ENCODE results near the gene TIMP2.
"Not testable (repeated sequence)": the region's sequence is repeated elsewhere in the genome, so short reads cannot be mapped to it uniquely, and the experiment has no call there.

The TIMP2 gene

DNA sequence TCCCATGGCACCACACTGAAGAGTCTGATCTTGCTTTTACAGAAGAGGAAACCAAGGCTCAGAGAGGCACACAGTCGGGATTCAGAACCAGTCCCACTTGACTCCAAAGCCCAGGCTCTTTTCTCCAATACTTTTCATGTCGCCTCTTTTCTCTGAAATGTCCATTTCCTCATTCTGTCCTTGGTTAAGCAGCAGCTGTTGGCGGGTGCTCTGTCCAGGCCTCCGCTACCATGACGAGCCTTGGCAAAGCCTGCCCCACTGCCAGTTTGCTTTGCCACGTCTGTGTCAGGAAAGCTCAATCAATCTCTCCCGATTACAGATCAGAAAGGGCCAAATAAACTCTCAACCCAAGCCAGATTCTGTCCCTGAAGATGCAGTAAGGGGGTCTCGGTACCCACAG is 13.1 kb downstream of the TIMP2 start:
- Histone ChIP-seq H3K27me3 (ENCODE audit: control insufficient read depth, insufficient read depth, low read length) (no peaks in the 10 kb centered on the region), H3K4me3 (ENCODE audit: low read length) (no peak overlapping the region), H3K4me1 (ENCODE audit: control insufficient read depth, insufficient read depth, low read length) (peaks cover 26% of the 10 kb centered on the region), H3K36me3 (ENCODE audit: insufficient read depth, low read length) (peaks cover 7% of the 10 kb centered on the region), H3K4me2 (ENCODE audit: low read length) (no peak overlapping the region), H3K9ac (ENCODE audit: low read depth, low read length) (no peak overlapping the region), H3K9me3 (replicated peaks; ENCODE audit: low read length) (no peaks in the 10 kb centered on the region)

GRCh38 chr17:78911543-78911942 is 13.6 kb downstream of the TIMP2 start:
- H3K4me3 ChIP-seq (ENCODE audit: low read length); H3K27me3 ChIP-seq (ENCODE audit: control insufficient read depth, insufficient read depth, low read length); H3K9ac ChIP-seq (ENCODE audit: low read depth, low read length); H3K4me2 ChIP-seq (ENCODE audit: low read length); H3K36me3 ChIP-seq (ENCODE audit: insufficient read depth, low read length); H3K9me3 ChIP-seq (replicated peaks; ENCODE audit: low read length): not testable (repeated sequence)
- peaks cover 22% of the 10 kb centered on the region for H3K4me1 ChIP-seq (ENCODE audit: control insufficient read depth, insufficient read depth, low read length)

- Histone ChIP-seq H3K4me2 (ENCODE audit: low read length) (no peak overlapping the region), H3K36me3 (ENCODE audit: insufficient read depth, low read length) (peaks cover 7% of the 10 kb centered on the region), H3K9me3 (replicated peaks; ENCODE audit: low read length) (no peaks in the 10 kb centered on the region), H3K9ac (ENCODE audit: low read depth, low read length) (no peak overlapping the region), H3K27me3 (ENCODE audit: control insufficient read depth, insufficient read depth, low read length) (no peaks in the 10 kb centered on the region), H3K4me1 (ENCODE audit: control insufficient read depth, insufficient read depth, low read length) (peaks cover 13% of the 10 kb centered on the region), H3K4me3 (ENCODE audit: low read length) (no peak overlapping the region)
Observed at GRCh38 chr17:78910497-78911284, 14.5 kb downstream of the TIMP2 start.

DNA sequence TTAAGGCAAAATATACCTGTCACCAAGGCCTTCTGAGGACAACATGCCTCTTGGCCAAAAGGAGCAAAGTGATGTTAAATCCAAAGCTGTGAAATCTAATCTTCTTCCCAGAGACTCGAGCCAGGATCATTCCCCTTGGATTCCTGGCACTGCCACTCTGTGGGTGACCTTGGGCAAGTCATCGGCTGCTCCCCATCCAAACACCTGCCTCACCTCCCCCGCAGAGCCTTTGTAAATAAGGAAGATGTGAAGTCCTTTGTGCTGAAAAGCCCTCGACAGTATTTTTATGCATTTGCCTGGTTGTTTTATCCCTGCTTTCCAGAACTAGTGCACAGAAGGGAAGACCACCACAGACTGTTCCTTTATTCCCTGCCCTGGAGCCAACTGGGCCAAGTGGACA is 16.8 kb downstream of the TIMP2 start:
- H3K36me3 ChIP-seq (ENCODE audit: insufficient read depth, low read length): peaks cover 18% of the 10 kb centered on the region

GRCh38 chr17:78905541-78905940 is 19.6 kb downstream of the TIMP2 start:
- peaks cover 11% of the 10 kb centered on the region for H3K4me1 ChIP-seq (ENCODE audit: control insufficient read depth, insufficient read depth, low read length)
- no peak overlapping the region for H3K9ac ChIP-seq (ENCODE audit: low read depth, low read length)

More for the DNA sequence above, 16.8 kb downstream of the TIMP2 start:
- Histone ChIP-seq H3K9me3 (replicated peaks; ENCODE audit: low read length) (no peaks in the 10 kb centered on the region), H3K4me1 (ENCODE audit: control insufficient read depth, insufficient read depth, low read length) (peaks cover 10% of the 10 kb centered on the region), H3K9ac (ENCODE audit: low read depth, low read length) (no peak overlapping the region), H3K4me2 (ENCODE audit: low read length) (no peak overlapping the region), H3K27me3 (ENCODE audit: control insufficient read depth, insufficient read depth, low read length) (no peaks in the 10 kb centered on the region), H3K4me3 (ENCODE audit: low read length) (no peak overlapping the region)

GRCh38 chr17:78905116-78905515 is 20.1 kb downstream of the TIMP2 start:
- peaks cover 11% of the 10 kb centered on the region for H3K4me1 ChIP-seq (ENCODE audit: control insufficient read depth, insufficient read depth, low read length)
- H3K27me3 ChIP-seq (ENCODE audit: control insufficient read depth, insufficient read depth, low read length): no peaks in the 10 kb centered on the region
- H3K9me3 ChIP-seq (replicated peaks; ENCODE audit: low read length): no peaks in the 10 kb centered on the region
- peaks cover 32% of the 10 kb centered on the region for H3K36me3 ChIP-seq (ENCODE audit: insufficient read depth, low read length)
- no peak overlapping the region for H3K4me2 ChIP-seq (ENCODE audit: low read length)
- no peak overlapping the region for H3K9ac ChIP-seq (ENCODE audit: low read depth, low read length)
- H3K4me3 ChIP-seq (ENCODE audit: low read length): no peak overlapping the region

More at GRCh38 chr17:78905541-78905940, 19.6 kb downstream of the TIMP2 start:
- Histone ChIP-seq H3K4me2 (ENCODE audit: low read length) (no peak overlapping the region), H3K36me3 (ENCODE audit: insufficient read depth, low read length) (peaks cover 31% of the 10 kb centered on the region), H3K4me3 (ENCODE audit: low read length) (no peak overlapping the region), H3K27me3 (ENCODE audit: control insufficient read depth, insufficient read depth, low read length) (no peaks in the 10 kb centered on the region), H3K9me3 (replicated peaks; ENCODE audit: low read length) (no peaks in the 10 kb centered on the region)

- Histone ChIP-seq H3K36me3 (ENCODE audit: insufficient read depth, low read length) (peaks cover 32% of the 10 kb centered on the region), H3K27me3 (ENCODE audit: control insufficient read depth, insufficient read depth, low read length) (no peaks in the 10 kb centered on the region), H3K4me2 (ENCODE audit: low read length) (no peak overlapping the region), H3K4me1 (ENCODE audit: control insufficient read depth, insufficient read depth, low read length) (peaks cover 16% of the 10 kb centered on the region), H3K4me3 (ENCODE audit: low read length) (no peak overlapping the region), H3K9ac (ENCODE audit: low read depth, low read length) (no peak overlapping the region), H3K9me3 (replicated peaks; ENCODE audit: low read length) (no peaks in the 10 kb centered on the region)
Observed at GRCh38 chr17:78904371-78904770, 20.8 kb downstream of the TIMP2 start.

DNA sequence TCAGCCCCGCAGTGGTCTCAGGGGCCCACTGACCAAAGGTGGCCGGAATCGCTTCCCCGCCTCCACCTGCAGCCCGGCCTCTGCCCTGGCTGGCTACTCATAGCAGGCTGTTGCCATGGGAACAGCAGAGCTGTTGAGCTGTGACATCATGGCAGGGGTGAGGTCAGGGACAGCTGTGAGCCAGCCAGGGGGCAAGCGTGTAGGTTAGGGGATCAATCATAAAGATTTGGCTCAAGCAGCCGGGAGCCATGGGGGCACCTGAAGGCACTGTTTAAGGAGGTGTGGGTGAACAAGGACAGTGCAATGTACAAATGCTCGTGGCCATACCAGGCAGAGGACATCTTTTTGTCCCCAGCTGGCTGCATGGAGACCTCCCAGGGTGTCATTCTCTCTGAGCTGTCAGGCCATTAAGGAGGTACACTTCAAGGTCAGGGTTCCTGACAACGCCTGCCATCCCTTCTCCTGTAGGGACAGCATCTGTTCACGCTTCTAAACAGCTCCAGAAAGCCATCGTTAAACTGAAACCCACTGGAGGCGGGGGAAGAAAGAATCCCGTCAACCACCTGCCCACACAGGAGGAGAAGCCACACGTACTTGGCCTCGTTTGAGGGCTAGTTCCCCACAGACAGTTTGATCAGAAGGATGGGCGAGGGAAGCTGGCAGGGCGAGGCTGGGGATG is 21.9 kb downstream of the TIMP2 start, which contains the start of gene CEP295NL:
CEP295NL (minus strand) TSS at position 101 of the 679 bp plus-strand sequence. CDS start 1,373 bp downstream, outside the sequence.
- Histone ChIP-seq H3K4me2 (ENCODE audit: low read length) (no peak within 1 kb of the TSS), H3K9ac (ENCODE audit: low read depth, low read length) (no peak within 1 kb of the TSS), H3K36me3 (ENCODE audit: insufficient read depth, low read length) (peaks cover 32% of the 10 kb centered on the region), H3K27me3 (ENCODE audit: control insufficient read depth, insufficient read depth, low read length) (no peaks in the 10 kb centered on the region), H3K9me3 (replicated peaks; ENCODE audit: low read length) (no peaks in the 10 kb centered on the region), H3K4me1 (ENCODE audit: control insufficient read depth, insufficient read depth, low read length) (peaks cover 21% of the 10 kb centered on the region), H3K4me3 (ENCODE audit: low read length) (no peak within 1 kb of the TSS)

DNA sequence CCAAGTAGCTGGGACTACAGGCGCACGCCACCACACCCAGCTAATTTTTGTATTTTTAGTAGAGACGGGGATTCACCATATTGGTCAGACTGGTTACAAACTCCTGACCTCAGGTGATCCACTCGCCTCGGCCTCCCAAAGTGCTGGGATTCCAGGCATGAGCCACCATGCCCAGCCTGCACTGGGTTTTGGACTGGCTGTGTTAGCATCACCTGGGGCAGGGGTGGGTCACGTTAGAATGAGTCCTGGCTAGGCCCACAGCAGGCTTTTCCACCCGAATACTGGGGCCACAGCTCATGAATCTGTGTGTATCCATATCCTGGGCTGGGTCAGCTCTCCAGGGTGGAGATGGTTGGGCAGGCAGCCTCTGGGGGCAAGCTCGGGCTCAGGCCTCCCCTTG is 23.0 kb downstream of the TIMP2 start:
- not testable (repeated sequence) for H3K27me3 ChIP-seq (ENCODE audit: control insufficient read depth, insufficient read depth, low read length); H3K9me3 ChIP-seq (replicated peaks; ENCODE audit: low read length); H3K9ac ChIP-seq (ENCODE audit: low read depth, low read length); H3K4me2 ChIP-seq (ENCODE audit: low read length); H3K4me3 ChIP-seq (ENCODE audit: low read length)
- Histone ChIP-seq H3K36me3 (ENCODE audit: insufficient read depth, low read length) (peaks cover 39% of the 10 kb centered on the region), H3K4me1 (ENCODE audit: control insufficient read depth, insufficient read depth, low read length) (peaks cover 30% of the 10 kb centered on the region)

GRCh38 chr17:78901806-78902205 is 23.4 kb downstream of the TIMP2 start:
- Histone ChIP-seq H3K4me2 (ENCODE audit: low read length) (no peak overlapping the region), H3K9me3 (replicated peaks; ENCODE audit: low read length) (no peaks in the 10 kb centered on the region), H3K36me3 (ENCODE audit: insufficient read depth, low read length) (peaks cover 40% of the 10 kb centered on the region), H3K9ac (ENCODE audit: low read depth, low read length) (no peak overlapping the region), H3K4me1 (ENCODE audit: control insufficient read depth, insufficient read depth, low read length) (peaks cover 32% of the 10 kb centered on the region), H3K4me3 (ENCODE audit: low read length) (no peak overlapping the region), H3K27me3 (ENCODE audit: control insufficient read depth, insufficient read depth, low read length) (no peaks in the 10 kb centered on the region)

GRCh38 chr17:78900816-78901215 is 24.4 kb downstream of the TIMP2 start:
- peaks cover 42% of the 10 kb centered on the region for H3K4me1 ChIP-seq (ENCODE audit: control insufficient read depth, insufficient read depth, low read length)
- H3K4me2 ChIP-seq (ENCODE audit: low read length): no peak overlapping the region
- H3K9me3 ChIP-seq (replicated peaks; ENCODE audit: low read length): no peaks in the 10 kb centered on the region
- H3K9ac ChIP-seq (ENCODE audit: low read depth, low read length): no peak overlapping the region
- no peak overlapping the region for H3K4me3 ChIP-seq (ENCODE audit: low read length)
- H3K27me3 ChIP-seq (ENCODE audit: control insufficient read depth, insufficient read depth, low read length): no peaks in the 10 kb centered on the region
- H3K36me3 ChIP-seq (ENCODE audit: insufficient read depth, low read length): peaks cover 40% of the 10 kb centered on the region

Measured in skeletal muscle satellite cell (primary cell).